Activated gamma-delta T cell treated with Interleukin-2 at 50 U/mL for 16 hours (primary cell): ENCODE results near the gene EXOC6B.

Experiments used
- DNase-seq: peaks from one replicate; pipeline ENCODE4 v3.0.0-alpha.2; 2020

The EXOC6B gene

GRCh38 chr2:72129681-72130340 is 696.0 kb downstream of the EXOC6B start:
- no peak for DNase-seq

- no peak for DNase-seq
Measured at GRCh38 chr2:72128843-72129227, 697.0 kb downstream of the EXOC6B start.

GRCh38 chr2:72128059-72128842 is 697.6 kb downstream of the EXOC6B start:
- peak; percentile 1 for DNase-seq

- no peak for DNase-seq
Measured at GRCh38 chr2:72127401-72128058, 698.3 kb downstream of the EXOC6B start.

- no peak for DNase-seq
Measured at GRCh38 chr2:72126186-72127100, 699.4 kb downstream of the EXOC6B start.
